Smooth muscle cell (in vitro differentiated cells): ENCODE results near the gene TCTA. TPM values are rescaled to one million over a fixed set of nuclear protein-coding genes. Genes with fewer than 3 reads are reported as not detected.

ENCODE experiments used
- DNase-seq: peaks from one replicate; lab custom pipeline; 2025; ENCODE audit not compliant: unreplicated experiment; lab: John Stamatoyannopoulos, UW
- H2AFZ ChIP-seq: fragments of 200-600 bp; sonication (generic); 2 replicates; pipeline ENCODE4 v1.6.0; 2016; ENCODE audit warnings: antibody characterized with exemption, low read depth, mild to moderate bottlenecking
- H3F3A ChIP-seq: fragments of 200-600 bp; sonication (generic); 2 replicates; pipeline ENCODE4 v1.6.0; 2017; ENCODE audit warnings: antibody characterized with exemption, low read depth
- H3K27ac ChIP-seq: fragments of 200-600 bp; sonication (generic); 2 replicates; pipeline ENCODE4 v1.5.1; 2016; ENCODE audit warnings: low read depth, mild to moderate bottlenecking
- H3K27me3 ChIP-seq: fragments of 200-600 bp; sonication (generic); 2 replicates; pipeline ENCODE4 v1.6.1; 2016; ENCODE audit warnings: low read depth, mild to moderate bottlenecking
- H3K36me3 ChIP-seq: fragments of 200-600 bp; sonication (generic); 2 replicates; pipeline ENCODE4 v1.5.1; 2016; ENCODE audit warnings: low read depth
- H3K4me1 ChIP-seq: fragments of 200-600 bp; sonication (generic); 2 replicates; pipeline ENCODE4 v1.5.1; 2016; ENCODE audit warnings: low read depth
- H3K4me2 ChIP-seq: fragments of 200-600 bp; sonication (generic); 2 replicates; pipeline ENCODE4 v1.6.0; 2016; ENCODE audit warnings: mild to moderate bottlenecking
- H3K4me3 ChIP-seq: fragments of 200-600 bp; sonication (generic); 2 replicates; pipeline ENCODE4 v1.5.1; 2016; ENCODE audit warnings: mild to moderate bottlenecking
- H3K79me2 ChIP-seq: fragments of 200-600 bp; sonication (generic); 2 replicates; pipeline ENCODE4 v1.6.0; 2016; ENCODE audit warnings: low read depth, mild to moderate bottlenecking
- H3K9ac ChIP-seq: fragments of 200-600 bp; sonication (generic); 2 replicates; pipeline ENCODE4 v1.6.0; 2016; ENCODE audit warnings: low read depth
- H3K9me3 ChIP-seq: fragments of 200-600 bp; sonication (generic); replicated peaks from 2 replicates; pipeline ENCODE4 v1.5.1; 2016; ENCODE audit warnings: low read depth
- H4K20me1 ChIP-seq: fragments of 200-600 bp; sonication (generic); 2 replicates; pipeline ENCODE4 v1.6.0; 2016; ENCODE audit warnings: low read depth
- CTCF ChIP-seq: fragments of 200-600 bp; sonication (generic); IDR thresholded peaks from 2 replicates; pipeline ENCODE4 v1.5.1; 2017; ENCODE audit warnings: borderline replicate concordance, mild to moderate bottlenecking, antibody characterized with exemption; ENCODE audit not compliant: insufficient read depth, poor library complexity, severe bottlenecking
- WGBS: methylation state at CpG from one replicate; pipeline ENCODE4 v1.1.7; 2016; ENCODE audit warnings: low lambda C conversion rate; 5-methylcytosine and 5-hydroxymethylcytosine counted together
- polyA plus RNA-seq: library from polyadenylated mRNA; unstranded; fragments of >200 nt; fragmentation: Nextera tagmentation; extraction: Ambion mirVana; gene quantifications from 2 replicates; pipeline ENCODE4 v1.2.1, GENCODE V29; 2016
- total RNA-seq: library from RNA; depleted of rRNA; stranded (reverse); fragments of >200 nt; gene quantifications from 2 replicates; pipeline ENCODE4 v1.2.3, GENCODE V29; 2014

TCTA gene
- total and polyA plus RNA-seq, 2 experiments from 2014 or later, result 11.0 to 12.8 TPM

DNA sequence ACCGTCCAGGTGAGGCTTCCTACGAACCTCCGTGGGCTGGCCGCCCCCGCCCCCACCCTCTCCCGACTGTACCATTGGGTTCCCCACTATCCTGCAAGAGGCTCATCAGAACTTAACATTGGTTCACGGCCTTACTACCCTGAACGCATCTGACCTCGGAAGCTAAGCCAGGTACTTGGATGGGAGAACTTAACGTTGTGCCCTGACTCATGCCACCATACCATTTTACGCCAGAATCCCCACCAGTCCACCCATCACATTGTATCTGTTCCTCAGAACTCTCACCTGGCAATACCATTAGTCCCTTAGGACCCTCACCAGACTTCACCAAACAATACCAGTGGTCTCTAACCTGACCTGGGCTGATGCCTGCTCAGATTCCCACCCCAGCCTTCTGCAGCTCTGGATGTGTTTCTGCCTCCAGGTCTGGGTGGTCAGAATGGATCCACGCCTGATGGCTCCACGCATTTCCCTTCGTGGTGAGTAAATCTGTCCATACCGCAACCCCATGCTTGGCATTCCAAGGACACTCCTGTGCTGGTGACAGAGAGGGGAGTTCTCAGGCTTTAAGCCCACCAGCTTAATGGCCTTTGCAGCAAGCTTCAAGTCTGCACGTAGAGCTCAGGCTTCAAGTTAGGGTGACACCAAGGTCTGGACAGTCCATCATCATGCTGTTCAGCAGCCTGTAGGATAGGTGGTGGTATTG, 562 bp downstream of the TCTA start:
- WGBS, result 39% methylated on average over 15 of the region's 16 CpGs
- no peak for TF ChIP-seq CTCF

GRCh38 chr3:49413338-49413734, 1.1 kb downstream of the TCTA start:
- H3F3A ChIP-seq, result no peaks in the 10 kb centered on the region
- no peak for TF ChIP-seq CTCF
- peak overlapping the region; percentile 62 for H3K4me3 ChIP-seq
- peak overlapping the region; percentile 81 for H3K9ac ChIP-seq
- no peaks in the 10 kb centered on the region for H3K36me3 ChIP-seq
- no peaks in the 10 kb centered on the region for H3K9me3 ChIP-seq
- H3K79me2 ChIP-seq, result peaks cover 47% of the 10 kb centered on the region
- H3K27me3 ChIP-seq, result no peaks in the 10 kb centered on the region
- WGBS, result 89% methylated on average over 6 of the region's 6 CpGs
- H2AFZ ChIP-seq, result no peak overlapping the region
- peak overlapping the region; percentile 82 for H3K4me2 ChIP-seq
- peaks cover 30% of the 10 kb centered on the region for H4K20me1 ChIP-seq
- no peak for DNase-seq
- peaks cover 21% of the 10 kb centered on the region for H3K4me1 ChIP-seq
- peak overlapping the region; percentile 1 for H3K27ac ChIP-seq

More for the DNA sequence above, 562 bp downstream of the TCTA start:
- Histone ChIP-seq H3F3A (peaks cover 2% of the 10 kb centered on the region), H3K79me2 (peaks cover 53% of the 10 kb centered on the region), H3K27ac (peak overlapping the region; percentile 70), H2AFZ (no peak overlapping the region), H4K20me1 (peaks cover 36% of the 10 kb centered on the region), H3K9me3 (no peaks in the 10 kb centered on the region), H3K27me3 (no peaks in the 10 kb centered on the region), H3K36me3 (no peaks in the 10 kb centered on the region), H3K9ac (peak overlapping the region; percentile 81), H3K4me3 (peak overlapping the region; percentile 62), H3K4me1 (peaks cover 21% of the 10 kb centered on the region), H3K4me2 (peak overlapping the region; percentile 82)
- no peak for DNase-seq

- Histone ChIP-seq H3F3A (no peaks in the 10 kb centered on the region), H3K79me2 (peaks cover 33% of the 10 kb centered on the region), H3K9ac (no peak overlapping the region), H3K4me3 (no peak overlapping the region), H2AFZ (no peak overlapping the region), H3K36me3 (no peaks in the 10 kb centered on the region), H3K27me3 (no peaks in the 10 kb centered on the region), H4K20me1 (peaks cover 16% of the 10 kb centered on the region), H3K27ac (no peak overlapping the region), H3K4me2 (no peak overlapping the region), H3K9me3 (no peaks in the 10 kb centered on the region), H3K4me1 (peaks cover 15% of the 10 kb centered on the region)
- no peak for DNase-seq
- no peak for TF ChIP-seq CTCF
- 89% methylated on average over 2 of the region's 2 CpGs for WGBS
These were observed 2.5 kb downstream of the TCTA start for GRCh38 chr3:49414753-49415152.

GRCh38 chr3:49415931-49416601, 3.8 kb downstream of the TCTA start:
- DNase-seq, result no peak
- Histone ChIP-seq H3K79me2 (peaks cover 20% of the 10 kb centered on the region), H3K27ac (no peak overlapping the region), H3K4me1 (peaks cover 7% of the 10 kb centered on the region), H3K4me3 (no peak overlapping the region), H2AFZ (no peak overlapping the region), H3K9me3 (no peaks in the 10 kb centered on the region), H3K4me2 (no peak overlapping the region), H4K20me1 (peaks cover 3% of the 10 kb centered on the region), H3K9ac (no peak overlapping the region), H3K36me3 (no peaks in the 10 kb centered on the region), H3F3A (peaks cover 6% of the 10 kb centered on the region), H3K27me3 (no peaks in the 10 kb centered on the region)
- no peak for TF ChIP-seq CTCF
- WGBS, result 86% methylated on average over 4 of the region's 4 CpGs
